Measurements from ENCODE around the gene SYT17.

The SYT17 gene

DNA sequence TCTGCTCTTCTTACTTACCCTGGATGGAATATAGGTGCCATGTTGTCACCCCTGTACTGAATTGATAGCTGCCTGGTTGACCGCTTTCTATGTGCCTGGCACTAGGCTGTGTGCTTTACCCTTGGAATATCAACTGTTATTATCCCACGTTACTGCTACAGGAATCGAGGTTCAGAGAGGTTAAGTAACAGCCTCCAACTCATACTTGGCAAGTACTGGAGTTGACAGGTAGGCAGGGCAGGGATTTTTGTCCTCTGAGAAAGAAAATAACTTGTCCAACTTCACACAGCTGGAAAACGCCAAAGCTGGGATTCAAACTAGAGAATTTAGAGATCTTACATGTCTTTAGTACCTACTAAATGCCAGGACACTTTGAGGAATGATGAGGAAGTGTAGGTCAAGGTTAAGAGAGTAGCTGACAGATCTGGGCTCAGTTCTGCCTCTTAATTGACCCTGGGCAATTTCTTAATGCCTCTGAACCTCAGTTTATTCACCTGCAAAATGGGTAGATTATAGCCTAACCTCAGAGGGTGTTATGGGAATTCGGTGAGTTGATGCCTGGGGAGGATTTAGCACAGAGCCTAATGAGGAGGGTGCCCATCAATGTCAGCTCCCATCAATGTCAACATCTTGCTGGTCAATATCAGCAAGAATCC, 28.5 kb upstream of the SYT17 start:
- DNase-seq, result no peak

DNA sequence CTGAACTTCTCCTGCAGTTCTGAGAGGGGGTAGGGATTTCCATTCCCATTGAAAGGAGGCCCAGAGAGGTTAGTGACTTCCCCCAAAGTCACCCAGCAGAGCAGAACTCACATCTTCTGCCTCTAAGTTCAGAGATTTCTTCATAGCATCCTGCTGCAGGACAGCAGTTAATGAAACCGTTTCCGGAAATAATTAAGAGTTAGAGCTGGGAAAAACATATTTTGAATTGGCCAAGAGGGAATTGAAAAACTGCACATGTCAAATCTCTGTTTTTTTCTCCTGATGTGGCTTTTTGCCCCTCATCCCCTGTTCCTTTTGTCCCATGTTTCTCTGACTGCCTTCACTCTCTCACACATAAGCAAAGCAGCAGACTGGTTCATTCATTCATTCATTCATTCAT, 27.6 kb upstream of the SYT17 start:
- no peak for DNase-seq

DNA sequence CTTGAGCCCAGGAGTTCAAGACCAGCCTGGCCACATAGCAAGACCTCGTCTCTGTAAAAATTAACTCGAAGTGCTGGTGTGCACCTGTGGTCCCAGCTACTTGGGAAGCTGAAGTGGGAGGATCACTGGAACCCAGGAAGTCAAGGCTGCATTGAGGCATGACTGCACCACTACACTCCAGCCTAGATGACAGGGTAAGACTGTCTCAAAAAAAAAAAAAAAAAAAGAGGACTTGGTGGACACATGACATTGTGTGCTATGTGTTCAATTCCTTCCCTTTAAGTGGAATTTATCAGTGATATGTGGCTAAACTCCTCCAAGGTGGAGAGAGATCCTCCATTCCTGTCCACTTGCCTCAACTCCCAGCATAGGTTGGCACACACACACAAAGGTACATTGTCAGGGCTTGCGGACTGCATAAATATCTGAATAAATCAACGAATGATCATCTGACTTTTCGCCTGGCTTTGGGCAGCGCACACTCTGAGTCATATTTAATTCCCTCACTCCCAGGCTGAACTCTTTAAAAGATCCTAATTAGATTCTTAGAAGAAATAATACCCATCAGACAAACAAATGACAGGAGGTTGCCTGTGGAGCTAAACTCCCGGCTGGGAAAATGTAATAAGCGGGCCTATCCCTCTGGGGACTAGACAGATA, 25.0 kb upstream of the SYT17 start:
- DNase-seq, result no peak

DNA sequence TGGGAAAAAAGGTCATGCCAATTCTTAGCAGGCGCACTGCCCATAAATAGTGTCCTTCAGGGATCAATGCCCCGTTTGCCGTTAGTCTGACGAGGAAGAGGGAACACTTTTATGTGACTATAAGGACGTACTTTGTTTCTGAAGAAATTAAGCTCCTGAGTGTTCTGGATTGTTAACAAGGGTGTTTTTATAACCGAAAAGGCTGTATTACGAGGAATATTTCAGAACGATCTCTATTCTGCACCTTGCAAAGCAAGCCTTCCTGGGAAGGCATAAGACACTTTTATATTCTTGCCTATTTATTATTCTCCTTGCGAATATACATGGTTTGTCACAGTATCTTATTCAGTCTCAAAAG, 24.5 kb upstream of the SYT17 start:
- DNase-seq, result no peak

DNA sequence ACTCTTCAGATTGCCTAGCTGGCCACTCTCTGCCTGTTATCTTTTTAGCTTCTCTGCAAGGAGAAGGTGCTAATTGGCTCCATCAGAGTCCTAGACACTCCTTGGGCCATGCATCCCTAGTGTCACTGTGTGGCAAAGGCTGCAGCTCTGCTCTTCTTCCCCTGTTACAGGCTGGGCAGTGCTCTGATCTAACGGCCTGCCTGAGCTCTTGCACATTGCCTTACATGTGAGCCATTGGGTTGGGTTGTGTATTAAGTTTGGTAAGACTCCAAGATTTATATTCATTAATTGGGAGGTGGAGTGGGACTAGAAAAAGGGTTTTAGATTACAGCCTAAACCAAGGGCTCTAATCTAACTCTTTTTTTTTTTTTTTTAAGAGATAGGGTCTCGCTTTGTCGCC, 23.0 kb upstream of the SYT17 start:
- DNase-seq, result no peak

DNA sequence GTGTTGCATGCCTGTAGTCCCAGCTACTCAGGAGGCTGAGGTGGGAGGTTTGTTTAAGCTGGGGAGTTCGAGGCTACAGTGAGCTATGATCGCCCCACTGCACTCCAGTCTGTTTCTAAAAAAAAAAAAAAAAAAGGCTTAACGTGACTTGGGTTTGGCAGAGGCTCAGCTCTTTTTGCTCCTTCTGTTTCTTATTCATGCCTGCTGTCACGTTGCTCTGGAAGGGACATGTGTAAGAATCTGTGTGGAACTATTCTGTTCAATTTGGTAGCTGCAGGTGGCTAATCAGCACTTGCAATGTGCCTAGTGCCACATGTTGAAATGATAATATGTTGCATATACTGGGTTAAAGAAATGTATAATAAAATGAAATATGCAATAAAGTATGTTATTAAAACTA, 20.9 kb upstream of the SYT17 start:
- DNase-seq, result no peak

DNA sequence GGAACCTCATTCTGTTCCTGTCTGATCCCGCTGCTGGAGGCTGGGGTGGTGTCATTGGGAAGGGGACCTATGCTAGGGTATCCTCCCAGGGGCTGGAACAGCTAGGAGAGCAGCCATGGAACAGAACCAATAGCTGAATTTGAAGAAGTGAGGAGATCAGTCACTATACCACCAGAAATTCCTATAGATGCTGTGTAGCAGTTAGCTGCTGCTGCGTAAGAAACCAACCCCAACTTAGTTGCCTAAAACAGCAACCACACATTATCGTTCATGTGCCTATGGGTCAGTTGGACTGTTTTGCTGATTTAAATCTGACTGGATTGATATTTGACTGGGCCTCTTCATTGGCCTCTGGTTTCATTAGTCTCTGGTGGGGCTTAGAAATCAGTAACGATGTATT, 20.4 kb upstream of the SYT17 start:
- DNase-seq, result no peak

DNA sequence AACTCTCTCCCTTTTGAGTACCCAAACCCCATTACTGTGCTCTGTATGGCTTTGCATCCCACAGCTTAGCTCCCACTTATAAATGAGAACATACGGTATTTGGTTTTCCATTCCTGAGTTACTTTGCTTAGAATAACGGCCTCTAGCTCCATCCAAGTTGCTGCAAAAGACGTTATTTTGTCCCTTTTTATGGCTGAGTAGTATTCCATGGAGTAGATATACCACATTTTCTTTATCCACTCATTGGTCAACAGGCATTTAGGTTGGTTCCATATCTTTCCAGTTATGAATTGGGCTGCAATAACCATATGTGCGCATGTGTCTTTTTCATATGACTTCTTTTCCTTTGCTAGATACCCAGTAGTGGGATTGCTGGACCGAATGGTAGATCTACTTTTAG, 19.9 kb upstream of the SYT17 start:
- no peak for DNase-seq

DNA sequence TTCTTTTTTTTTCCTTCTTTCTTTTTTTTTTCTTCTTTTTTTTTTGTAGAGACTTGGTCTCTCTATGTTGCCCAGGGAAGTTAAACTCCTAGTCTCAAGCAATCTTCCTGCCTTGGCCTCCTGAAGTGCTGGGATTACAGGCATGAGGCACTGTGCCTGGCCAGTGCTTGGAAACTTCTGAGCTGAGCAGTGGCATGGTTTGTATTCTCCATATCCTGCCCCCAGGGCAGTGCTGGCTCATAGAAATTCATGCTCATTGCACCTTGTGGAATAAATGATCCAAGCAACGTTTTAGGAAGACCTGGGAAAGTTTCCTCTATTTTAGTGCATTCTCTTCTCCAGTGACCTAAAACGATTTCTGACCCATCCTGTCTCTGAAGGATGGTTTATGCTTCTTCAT, 16.7 kb upstream of the SYT17 start:
- DNase-seq, result no peak

DNA sequence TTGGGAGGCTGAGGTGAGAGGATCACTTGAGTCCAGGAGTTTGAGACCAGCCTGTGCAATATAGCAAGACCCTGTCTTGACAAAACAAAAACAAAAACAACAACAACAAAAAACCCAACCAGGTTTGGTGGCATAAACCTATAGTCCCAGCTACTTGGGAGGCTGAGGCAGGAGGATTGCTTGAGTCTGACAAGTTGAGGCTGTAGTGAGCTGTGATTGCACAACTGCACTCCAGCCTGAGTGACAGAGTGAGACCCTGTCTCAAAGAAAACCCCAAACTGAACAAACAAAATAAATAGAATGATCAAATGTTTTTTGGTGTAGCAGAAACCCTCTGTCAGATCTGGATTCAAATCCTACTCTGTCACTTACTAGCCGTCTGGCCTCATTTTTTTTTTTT, 16.0 kb upstream of the SYT17 start:
- DNase-seq, result no peak

DNA sequence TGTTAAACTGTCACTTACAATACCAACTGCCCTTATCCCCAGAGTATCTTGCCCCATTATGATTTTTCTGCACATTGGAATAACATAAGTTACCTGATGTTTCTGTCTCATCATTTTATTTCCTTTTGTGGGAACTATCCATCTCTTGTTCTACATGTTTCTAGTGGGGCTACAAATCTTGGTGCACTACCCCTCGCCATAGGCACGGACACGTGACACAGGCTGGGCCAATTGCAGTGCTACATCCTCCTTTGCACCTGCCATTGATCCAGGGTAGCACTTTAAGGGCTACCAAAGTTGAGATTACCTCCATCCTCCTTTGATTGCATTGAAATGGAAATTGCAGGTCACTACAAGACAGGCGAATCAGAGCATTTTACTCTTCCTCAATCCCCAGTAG, 14.2 kb upstream of the SYT17 start:
- peak; percentile 12 for DNase-seq

DNA sequence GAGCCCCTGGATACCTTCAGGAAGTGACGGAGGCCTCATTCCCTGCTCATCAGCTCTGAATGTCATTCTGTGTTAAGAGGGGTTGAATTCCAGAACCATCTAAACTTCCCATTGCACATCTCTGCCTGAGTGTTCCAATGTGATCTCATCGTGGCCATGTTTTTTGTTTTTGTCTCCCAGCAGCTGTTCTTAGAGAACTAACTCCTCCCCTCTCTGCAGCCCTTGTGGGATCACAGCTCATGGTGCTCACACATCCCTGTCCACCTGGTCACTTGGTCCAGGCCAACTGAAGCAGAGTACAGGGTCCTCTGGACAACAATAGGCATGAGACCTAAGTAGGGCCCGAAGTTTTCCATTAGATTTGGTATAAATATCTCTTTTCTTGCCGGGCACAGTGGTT, 6.0 kb upstream of the SYT17 start:
- no peak for DNase-seq

DNA sequence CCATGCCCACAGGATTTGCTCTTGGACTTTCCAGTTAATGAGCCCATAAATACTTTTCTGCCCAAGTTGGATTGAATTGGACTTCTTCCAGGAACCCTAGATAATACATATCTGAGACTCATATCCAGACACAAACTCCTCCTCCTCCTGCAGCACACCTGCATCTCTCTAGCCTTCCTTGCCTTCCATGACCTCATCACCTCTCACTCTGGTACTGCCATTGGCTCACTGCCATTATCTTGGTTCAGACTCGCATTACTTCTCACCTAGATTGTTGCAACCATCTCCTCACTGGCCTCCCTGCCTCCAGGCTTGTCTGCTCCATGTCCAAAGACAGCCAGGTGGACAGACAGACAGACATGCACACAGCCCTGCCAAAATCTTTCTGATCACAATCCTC, 4.8 kb upstream of the SYT17 start:
- DNase-seq, result no peak

DNA sequence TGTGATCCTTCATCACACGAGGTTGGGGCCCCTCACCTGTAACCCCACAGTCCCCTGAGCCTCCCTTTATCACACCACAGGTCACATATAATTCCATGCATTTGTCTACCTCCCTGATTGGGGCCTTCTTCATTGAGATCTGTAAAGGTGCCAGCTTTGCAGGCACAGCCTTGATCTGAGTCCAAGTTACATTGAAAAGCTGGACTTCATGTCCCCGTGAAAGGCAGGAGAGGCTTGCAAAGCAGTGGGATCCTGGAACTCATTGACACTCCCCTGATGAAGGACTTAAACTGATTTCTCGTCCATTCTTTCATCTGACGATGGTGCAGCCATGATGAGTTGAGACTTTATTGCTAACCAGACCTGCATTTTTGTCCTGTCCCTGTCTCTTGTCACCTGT, 3.8 kb upstream of the SYT17 start:
- no peak for DNase-seq

DNA sequence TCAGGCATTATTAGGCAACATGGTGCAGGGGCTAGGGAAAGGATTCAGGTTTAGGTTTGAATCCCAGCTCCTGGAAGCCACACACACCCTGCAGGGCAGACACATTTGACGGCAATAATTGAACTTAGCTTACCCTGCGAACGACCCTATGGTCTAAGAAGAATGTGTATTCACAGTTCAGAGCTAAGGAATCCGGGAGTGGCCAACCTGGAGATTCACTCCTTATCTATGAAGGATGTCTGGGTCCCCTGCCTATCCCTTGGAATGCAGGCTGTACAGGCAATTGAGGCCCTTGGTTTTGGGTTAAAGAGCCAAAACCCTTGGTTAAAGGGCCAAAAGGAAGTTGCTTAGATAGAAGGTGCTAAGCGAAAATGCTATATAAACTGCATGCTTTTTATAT, 2.9 kb upstream of the SYT17 start:
- no peak for DNase-seq

DNA sequence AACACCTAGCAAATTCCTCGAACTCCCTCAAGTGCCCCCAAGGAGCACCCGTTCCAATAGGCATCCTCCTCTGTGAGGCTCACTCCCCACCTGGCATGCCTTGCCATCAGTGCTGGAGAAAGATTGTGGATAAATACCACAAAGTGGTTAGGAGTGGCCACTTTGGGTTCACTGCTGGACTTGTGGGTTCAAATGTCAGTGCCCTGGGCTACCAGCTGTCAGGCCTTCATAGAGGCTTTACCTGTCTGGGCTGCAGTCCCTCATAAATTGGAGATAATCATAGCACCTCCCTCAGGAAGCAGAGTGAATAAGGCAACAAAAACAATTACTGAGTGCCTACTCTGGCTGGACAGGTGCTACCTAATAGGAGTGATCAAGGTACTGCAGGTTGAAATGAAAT, 1.5 kb upstream of the SYT17 start:
- no peak for DNase-seq

DNA sequence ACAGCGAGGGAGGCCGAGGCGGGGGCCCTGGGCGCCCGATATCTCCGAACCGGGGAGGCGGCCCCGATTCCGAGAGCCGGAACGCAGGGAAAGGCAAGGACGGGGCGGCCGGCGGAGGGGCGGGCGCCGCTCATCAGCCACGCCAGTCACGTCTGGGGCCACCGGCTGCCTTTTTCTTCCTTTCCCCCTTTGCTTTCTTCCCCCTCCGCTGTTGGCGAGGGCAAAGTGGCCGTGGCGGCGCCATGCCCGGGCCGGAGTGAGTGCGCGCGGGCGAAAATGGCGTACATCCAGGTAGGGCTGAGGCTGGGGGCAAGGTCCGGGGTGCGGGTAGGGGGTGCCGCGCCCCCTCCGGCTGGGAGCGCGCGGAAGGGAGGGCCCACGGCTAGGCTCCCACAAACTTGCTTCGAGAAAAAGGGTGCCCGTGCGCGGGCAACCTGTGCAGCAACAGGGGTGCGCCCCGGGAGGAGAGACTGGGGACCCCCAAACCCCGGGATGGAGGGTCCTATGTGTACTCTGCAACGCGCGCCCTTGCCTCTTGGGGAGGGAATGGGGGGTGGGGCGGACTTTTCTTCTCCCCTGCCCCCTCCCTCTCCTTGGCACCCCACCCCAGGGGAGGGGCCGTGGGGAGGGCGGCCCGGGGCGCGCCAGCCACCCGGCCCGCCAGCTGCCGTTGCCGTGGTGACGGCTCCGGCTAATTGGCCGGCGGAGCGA, 486 bp downstream of the SYT17 start:
- DNase-seq, result no peak

DNA sequence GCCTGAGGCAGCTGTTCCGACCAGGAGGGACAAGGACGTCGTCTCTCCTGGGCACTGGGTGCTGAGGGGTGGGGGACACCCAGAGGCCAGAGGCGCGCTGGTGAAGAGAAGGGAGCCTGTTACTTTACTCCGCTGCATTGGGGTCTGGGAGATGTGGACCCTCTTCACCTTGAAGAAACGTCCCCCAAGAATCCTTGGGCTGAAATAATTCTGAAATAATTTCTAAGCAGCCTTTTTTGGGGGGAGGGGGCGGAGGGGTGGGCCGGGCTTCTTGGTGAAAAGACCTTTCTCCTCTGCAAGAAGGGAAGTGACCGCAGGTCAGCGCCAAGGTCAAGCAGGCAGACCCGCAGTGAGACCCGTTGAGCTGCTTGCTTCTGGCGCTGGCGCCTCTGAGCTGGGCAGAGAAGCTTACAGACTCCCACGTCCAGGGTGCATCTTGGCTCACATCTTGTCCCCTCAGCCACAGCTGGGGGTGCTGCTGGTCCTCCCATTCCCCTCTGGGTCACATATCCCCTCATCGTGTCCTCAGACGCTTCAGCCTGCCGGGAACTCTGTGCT, 1.1 kb downstream of the SYT17 start:
- DNase-seq, result no peak

DNA sequence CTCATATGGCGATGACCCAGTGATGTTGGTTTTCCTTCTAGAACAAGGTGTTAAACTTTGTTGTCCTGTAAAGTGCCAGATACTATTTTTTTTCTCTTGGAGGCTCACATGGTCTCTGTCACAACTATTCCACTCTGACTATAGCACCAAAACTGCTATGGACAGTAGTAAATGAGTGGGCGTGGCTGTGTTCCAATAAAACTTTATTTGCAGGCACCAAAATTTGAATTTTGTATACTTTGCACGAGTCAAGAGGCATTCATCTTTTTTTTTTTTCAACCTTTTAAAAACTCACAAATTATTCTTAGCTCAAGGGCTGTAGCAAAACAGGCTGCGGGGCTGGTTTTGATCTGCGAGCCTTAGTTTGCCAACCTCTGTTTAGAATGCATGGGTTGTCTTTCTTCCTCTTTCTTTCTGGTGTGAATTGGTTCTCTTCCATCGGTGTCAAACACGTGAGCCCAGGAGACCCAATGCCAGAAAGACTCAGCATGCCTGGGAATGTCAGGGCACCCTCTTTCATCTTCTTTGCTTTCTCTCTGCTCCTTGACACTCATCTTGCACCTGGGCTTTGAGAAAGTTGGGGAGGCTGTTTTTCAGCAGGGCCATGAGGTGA, 2.1 kb downstream of the SYT17 start:
- DNase-seq, result no peak

DNA sequence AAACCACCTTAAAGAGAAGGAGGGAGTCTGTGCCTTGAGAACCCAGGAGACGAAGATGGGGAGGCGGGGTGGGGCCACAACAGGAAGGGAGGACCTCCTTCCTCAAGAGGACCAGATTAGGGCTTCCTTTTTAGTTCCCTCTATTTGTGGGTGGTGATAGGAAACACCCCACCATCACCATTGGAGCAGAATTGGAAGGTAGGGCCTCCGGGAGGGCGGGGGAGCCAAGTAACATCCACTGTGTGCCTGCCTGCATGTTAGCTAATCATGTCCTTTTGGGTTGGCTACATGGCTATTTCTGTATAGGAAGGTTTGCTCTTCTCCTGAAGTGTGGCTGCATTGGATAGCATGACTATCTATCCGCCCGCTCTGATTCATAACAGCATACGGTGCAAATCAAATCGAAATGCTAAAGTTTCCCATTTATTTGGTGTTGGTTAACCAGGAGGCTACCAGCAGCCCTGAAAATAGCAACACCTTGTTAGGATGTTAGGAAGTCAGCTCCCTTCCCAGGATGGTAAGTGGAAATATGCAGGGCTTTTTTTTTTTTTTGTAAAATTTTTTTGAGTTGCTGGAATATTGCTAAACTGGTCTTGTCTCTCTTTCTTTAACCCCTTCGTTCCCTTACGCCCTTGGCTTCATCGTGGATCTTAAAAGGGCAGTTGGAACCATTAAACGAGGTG, 4.2 kb downstream of the SYT17 start:
- no peak for DNase-seq

DNA sequence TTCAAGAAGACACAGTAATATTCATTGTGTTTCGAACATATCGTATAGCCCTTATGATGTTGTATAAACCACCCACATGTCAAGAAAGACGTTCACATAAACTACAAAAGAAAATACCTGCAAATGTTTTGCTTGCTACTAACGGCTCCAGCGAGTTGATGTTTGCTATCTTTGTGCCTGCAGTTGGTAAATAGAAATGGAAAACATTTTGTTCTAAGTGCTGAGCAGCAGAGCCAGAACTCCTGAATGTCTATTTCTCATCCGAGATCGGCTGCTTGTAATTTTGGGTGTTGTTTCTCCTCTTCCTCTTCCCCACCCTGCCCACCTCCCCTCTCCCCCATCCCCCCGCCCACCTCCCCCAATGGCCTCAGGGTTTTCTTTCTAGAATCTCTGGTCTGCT, 5.0 kb downstream of the SYT17 start:
- no peak for DNase-seq

DNA sequence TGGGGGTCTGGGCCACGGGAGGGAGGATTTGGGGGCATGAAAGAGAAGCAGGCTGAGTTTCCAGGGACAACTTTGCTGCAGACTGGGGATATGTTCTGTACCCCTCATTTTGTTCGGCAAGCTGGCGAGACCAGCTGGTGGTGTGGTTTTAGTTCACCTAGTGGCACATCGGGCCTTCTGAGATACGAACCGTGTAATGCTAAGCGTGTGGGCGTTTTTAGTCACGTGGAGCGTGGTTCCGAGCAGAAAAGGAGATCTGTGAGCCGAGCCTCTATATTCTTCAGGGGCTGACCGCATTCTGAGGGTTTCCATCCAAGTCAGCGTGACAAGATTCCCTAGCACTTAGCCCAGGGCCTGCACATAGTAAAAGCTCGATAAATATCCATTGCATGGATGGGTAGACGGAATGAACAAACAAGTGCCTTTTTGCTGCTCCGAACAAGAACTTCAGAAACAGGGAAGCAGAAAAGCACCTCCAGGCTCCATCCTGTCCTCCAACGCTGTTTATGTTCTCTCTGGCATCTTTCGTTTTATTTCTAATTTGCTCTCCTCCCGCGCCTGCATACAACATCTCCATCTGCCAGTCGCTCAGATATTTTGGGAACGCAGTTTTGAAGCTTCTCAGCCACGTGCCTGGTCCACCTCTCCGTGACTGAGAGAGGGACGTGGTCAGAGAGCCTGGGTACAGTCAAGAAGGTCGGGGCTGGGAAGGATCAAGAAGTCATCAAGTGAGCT, 5.8 kb downstream of the SYT17 start:
- DNase-seq, result no peak

DNA sequence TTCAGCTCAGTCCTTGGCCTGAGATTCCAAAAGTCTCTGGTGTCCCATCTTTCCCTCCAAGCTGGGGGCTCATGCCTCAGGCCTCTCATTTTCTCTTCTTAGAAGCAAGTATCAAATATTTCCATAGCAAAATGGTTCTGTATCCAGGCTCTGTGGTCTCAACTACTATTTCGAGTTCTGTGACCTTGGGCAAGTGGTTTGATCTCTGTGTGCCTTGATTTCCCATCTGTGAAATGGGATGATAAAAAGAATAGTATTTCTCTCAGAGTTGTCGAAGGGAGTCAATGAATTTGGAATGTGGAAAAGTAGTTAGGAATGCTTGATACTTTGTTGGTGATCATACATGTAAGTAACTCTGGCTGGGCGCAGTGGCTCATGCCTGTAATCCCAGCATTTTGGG, 6.4 kb downstream of the SYT17 start:
- DNase-seq, result no peak
